HG02623 (cell line): Measurements from ENCODE around the gene SLITRK4.

Experiments
- ATAC-seq: cut with Tn5 transposase; IDR thresholded peaks from one replicate; pipeline ENCODE4 v1.9.1; 2021; ENCODE audit warnings: moderate library complexity; ENCODE audit not compliant: unreplicated experiment

The SLITRK4 gene, protein sequence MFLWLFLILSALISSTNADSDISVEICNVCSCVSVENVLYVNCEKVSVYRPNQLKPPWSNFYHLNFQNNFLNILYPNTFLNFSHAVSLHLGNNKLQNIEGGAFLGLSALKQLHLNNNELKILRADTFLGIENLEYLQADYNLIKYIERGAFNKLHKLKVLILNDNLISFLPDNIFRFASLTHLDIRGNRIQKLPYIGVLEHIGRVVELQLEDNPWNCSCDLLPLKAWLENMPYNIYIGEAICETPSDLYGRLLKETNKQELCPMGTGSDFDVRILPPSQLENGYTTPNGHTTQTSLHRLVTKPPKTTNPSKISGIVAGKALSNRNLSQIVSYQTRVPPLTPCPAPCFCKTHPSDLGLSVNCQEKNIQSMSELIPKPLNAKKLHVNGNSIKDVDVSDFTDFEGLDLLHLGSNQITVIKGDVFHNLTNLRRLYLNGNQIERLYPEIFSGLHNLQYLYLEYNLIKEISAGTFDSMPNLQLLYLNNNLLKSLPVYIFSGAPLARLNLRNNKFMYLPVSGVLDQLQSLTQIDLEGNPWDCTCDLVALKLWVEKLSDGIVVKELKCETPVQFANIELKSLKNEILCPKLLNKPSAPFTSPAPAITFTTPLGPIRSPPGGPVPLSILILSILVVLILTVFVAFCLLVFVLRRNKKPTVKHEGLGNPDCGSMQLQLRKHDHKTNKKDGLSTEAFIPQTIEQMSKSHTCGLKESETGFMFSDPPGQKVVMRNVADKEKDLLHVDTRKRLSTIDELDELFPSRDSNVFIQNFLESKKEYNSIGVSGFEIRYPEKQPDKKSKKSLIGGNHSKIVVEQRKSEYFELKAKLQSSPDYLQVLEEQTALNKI

DNA sequence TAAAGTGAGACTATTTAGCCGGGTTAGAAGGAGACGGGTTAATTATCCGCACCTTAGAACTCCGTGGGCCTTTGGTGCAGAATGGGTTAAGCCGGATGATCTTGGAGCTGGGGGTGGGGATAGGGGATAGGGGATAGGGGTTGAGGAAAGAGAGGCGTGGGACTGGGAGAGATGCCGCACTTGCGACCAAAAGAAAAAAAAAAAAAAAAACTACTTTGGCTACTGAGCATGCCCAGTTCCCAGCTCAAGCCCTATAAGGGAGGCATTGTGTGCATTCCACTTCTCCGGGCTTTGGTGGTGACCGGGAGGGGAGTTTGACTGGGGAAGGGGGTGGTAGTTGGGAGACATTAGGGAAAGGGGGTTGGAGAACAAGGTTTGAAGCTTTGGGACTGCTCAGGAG lies at the start of gene SLITRK4:
Gene SLITRK4 (minus strand): TSS at position 187 of the 400 bp plus-strand sequence. CDS start 4,993 bp downstream, outside the sequence.
- ATAC-seq = no peak

DNA sequence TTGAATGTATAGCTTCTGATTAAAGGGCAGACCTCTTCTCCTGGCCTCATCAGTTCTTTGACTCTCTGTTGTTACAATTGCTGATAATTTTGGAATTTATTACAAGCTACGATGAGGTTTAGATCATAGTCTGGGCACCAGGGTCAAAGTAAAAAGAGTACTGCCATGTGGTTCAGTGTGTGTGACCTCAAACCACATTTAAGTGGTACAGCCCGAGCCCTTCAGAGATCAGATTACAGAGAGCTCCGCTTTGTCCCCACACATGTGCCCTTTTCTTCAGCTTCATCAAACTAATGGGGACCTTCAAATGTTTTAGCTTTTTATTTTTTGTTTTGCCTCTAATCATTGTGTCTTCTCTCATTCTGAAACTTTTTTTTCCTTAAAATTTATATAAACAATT lies 47.6 kb upstream of the SLITRK4 start:
- no peak for ATAC-seq

DNA sequence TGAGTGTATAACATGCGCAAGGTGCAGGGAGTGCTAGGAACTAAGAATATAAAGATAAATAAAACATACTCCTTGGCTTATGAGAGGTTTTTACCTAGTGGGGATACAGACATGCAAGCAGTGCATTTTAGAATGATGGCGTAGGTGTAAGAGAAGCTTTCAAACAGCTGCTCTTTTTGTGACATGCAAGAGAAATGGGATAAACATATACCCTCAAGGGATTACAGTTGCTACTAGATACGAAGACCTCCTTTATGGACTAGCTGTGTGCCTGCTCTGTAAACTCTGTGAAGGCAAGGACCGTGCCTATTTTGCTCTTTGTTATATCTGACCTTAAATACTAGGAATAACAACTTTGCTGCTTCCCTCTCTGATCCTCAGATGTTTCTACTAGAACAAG lies 39.0 kb upstream of the SLITRK4 start:
- no peak for ATAC-seq

DNA sequence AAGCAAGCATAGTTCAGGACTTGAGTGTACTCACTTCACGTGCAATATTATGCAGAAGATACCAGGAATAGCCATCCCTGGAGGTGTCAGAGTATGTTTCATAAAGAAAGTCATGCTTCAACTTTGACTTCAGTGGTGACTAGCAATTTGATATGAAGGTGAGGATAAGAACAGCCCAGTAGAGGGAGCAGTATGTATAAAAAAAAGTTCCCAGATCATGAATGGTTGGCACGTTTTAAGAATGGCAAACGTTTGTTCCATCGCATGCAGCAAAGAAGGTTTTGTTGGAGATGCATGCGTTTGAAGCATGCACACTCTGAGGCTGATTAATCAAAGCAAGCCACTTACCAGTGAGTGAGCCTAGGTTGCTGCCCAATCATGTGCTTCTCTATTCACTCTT lies 33.5 kb upstream of the SLITRK4 start:
- no peak for ATAC-seq

DNA sequence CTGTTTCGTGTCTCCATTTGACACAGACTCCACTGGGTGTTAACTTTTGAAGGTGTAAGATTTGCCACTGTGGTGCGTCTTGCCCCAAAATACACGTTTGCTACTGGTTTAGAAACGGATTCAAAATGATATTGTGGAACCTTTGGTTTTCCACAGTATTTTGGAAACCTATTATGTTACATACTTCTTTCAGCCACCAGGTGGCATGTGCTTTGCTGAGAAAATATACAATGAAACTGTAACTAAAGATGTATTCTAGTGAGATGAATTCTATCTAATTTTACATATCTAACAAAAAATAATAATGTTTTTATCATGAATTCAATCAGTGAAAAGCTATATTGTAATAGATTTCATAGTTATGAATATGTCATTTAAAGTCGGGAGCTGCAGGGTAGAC lies 28.4 kb upstream of the SLITRK4 start:
- ATAC-seq = no peak

DNA sequence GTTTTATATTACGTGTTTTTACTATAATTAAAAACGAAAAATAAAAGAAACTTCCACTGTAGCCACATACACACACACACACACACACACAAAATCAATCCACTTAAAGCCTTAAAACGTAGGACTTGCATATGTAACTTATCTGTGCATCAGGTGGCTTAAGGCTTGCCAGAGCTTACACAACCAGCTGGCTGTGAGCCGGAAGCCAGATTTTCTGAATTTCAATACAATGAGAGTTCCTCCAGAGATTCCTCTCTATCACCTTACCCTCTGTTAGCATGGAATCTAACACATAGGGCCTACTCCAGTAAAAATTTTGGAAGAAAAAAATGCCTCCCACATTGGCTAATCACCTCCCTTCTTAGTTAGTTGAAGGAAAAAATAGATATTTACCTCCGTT lies 27.9 kb upstream of the SLITRK4 start:
- ATAC-seq = no peak

DNA sequence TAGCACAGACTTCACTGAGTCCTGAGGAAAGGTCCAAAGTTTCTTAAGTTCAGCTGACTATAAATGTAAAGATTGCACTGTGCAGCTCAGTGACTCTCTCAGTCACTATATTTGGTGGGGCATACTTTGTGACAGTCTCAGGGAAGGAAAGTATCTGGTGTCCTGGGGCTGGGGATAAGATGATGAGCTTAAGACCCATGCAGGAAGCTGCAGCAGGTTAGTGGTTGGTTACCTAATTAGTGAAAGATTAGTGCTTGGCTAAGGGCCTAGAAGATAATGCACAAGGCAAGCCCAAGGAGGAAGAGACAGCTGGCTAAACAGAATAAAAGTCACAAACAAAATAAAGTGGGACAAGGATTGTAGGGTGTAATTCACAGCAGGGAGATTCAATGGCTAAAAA lies 25.4 kb upstream of the SLITRK4 start:
- no peak for ATAC-seq

DNA sequence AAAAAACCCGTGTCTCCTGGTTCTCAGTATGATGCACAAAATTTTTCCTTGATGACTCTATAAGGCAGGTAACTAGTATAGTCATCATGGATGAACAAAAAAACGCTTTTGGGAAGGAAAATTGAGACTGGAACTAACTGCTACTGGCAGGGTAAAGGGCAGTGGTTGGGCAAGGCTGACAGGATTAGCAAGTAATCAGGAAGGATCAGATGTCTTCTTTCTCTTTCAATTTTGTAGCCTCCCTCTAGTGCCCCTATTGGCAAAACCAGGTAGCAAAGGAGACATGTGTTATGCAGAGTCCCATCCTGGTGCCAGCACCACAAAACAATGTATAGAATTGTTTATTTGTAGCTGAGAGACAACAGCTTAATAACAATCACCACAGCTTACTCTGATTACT lies 12.8 kb upstream of the SLITRK4 start:
- ATAC-seq = no peak

DNA sequence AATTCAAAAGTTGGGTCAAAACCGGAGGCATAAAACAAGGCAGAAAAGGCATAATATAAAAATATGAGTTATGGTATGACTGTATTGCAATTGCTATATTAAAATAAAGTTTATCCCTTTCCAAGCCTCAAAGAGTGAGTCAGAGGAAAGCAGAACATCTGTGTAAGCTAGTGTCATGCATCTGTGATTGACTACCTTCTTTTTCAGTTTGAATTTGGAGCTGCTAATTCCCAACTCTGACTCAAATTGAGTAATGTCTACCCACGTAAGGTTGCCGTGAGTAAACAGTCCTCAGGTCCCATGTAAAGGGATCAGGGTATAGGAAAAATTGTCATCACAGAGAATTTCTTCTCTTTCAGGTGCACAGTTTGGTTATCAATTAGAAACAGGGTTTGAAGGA lies 6.5 kb upstream of the SLITRK4 start:
- no peak for ATAC-seq

DNA sequence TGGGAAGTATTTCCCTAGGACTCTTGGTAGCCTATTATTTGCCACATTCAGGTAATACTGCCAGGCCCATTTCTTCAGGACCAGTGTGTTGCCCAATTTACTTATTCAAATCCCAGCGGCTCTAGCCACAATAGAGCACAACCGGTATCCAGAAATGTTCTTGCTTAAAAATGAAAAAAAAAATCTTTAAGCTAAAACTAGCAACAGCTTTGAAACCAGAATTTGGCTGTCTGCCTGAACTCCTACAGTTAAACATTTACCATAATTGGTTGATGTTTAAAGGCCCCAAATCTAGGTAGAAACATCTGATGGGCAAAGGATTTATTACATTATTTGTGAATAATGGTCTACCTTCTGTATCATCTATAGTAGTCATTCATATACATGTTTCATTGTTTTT lies 930 bp upstream of the SLITRK4 start:
- ATAC-seq = no peak

DNA sequence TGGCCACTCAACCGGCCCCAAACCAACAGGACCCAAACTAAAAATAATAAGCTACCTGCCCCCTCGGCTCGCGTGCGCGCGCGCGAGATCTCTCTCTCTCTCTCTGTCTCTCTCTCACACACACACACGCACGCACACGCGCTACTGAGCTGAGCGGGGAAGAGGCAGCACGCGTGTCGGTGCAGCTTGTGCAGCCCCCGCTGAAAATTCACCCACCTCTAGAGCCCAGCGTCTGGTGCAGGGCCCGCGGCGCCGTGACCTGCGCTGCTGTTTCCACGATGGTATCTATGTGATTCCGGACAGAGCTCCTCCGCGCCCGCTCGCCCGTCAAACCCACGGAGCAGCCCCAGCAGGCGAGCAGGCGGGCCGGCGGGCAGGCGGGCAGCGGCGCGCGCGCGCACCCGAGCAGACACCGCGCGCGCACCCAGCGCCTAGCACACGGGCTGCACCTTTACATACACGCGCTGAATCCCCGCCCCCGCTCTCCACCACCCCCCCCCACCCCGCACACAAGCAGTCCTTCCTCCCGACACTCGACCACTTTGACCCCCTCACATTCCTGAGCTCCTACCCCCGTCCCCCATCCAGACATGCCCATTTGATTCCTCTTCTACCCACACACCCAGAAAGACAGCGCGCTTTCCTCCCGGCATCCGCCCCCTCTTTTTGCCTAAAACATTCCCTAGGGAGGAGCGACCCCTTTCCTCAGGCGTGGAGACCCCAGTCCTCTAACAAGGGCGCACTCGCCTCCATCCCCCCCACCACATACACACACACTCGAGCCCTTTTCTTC lies 1.0 kb downstream of the SLITRK4 start:
- no peak for ATAC-seq

DNA sequence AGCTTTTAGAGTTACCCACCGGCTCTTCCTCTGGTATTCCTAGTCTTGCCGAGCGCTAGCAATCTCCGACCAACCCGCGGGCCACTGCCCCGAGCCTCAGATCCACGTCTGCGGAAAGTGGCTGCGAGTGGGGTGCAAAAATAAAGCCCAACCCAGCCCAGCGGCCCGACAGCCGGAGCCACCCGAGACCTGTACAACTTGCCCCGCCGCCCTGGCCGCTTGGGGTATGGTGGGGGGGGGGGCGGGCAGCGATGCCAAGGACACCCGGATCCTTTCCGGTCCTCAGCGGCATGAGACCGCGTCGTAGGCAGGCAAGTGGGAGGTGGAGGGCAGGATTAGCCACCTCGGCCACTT lies 1.6 kb downstream of the SLITRK4 start:
- no peak for ATAC-seq

DNA sequence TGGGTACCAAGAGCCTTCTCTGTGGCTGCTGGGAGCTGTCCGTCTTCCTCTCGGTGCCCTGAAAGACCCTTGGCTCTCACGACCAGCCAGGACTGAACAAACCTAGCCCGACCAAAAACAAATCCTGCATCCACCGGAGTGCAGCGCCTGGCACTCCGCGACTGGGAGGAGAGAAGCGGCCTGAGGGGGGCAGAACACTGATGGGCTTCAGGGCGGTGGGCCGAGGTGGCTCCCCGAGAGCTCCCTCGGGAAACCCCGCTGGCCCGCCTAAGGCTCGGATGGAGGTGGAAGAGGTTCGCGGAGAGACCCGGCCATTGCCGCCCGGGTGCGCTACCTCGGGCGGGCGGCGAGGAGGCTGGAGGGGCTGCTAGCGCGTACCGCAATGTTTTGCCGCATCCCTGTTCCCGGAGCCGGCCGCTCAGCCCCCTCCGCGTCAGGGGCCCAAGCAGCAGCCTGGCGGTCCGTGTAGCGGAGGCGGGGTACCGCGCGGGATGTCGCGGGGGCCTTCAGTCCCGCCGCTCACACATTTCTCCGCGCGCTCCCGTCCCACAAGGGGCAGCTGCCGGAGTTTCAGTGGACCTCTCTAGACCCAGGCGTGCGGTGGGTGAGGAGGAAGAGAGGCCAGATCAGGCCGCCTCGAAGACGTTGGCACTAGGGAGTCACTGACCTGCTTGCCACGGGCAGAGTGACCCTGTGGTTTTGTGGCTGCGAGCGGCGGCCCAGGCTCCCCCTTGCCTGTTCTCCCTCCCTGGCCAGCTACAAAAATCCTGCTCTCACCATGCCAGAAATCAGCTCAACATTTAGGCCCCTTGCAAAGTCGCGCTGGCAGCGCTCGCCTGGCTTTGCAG lies 2.2 kb downstream of the SLITRK4 start:
- ATAC-seq = no peak

DNA sequence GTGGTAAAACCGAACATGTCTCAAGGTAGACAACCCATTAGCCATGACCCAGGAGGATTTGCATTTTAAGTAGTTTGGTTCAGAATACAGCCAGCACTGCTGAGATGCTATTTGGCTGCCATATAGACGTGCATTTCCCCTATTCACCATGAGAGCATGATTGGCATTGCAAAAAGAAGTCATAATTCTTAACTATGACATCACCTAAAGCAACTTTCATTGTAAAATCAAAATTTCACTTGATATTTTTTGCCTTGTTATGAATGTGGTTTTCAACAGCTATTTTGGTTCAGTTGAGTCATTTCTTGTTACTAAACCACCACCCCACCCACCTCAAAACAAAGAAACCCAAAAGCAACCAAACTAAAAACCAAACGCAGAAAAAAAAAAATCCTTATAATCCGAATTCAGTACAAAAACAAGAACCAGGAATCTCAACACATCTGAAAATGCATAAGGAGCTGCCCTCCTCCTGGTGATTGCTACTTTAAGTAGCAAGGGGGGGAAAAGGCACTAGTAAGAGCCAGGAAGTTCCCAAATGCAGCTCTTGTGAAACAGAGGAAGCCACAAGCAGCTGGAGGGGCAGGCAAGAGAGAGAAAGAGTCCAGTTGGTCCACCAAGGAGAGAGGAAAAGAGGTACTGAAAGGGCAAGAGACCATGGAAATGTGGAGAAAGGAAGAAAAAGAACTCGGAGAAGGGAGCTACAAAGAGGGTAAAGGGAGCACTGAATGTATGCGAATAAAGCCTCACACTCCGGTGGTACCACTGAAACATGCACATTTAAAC lies 3.1 kb downstream of the SLITRK4 start:
- no peak for ATAC-seq

DNA sequence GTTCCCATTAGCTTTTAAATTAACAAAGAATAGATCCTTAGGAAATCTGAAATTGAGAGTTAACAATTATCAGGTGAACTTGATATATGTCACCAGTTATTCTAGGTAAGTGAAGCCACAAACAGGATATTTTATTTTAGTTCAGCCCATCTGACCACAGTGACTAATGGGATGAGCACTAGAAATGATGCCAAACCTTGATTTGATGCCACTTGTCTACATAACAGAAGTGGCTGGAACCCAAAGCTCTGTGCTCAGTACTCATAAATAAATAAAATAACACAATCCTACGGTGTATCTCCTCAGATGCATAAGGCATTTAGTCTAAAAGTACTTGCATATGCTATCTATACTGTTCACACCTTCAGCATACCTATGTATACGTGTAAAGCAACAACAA lies 12.2 kb downstream of the SLITRK4 start:
- ATAC-seq = no peak

DNA sequence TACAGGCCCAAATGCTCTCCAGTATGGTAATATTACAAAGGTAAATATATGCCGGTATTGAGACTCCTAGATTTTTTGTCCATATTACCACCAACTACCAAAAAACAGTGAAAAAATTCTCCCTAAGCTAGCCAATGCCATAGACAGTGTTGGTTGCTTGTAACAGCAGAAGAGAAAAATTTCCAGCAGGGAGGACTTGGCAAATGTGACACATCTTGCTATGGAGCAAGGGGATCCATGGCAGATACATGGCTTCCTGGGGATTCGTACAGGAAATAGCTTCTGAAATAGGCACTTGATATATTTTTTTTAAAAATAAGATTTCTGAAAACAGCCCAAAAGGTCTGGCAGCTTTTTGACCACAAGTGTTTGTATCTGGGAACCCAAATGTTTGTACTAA lies 14.6 kb downstream of the SLITRK4 start:
- ATAC-seq = no peak

DNA sequence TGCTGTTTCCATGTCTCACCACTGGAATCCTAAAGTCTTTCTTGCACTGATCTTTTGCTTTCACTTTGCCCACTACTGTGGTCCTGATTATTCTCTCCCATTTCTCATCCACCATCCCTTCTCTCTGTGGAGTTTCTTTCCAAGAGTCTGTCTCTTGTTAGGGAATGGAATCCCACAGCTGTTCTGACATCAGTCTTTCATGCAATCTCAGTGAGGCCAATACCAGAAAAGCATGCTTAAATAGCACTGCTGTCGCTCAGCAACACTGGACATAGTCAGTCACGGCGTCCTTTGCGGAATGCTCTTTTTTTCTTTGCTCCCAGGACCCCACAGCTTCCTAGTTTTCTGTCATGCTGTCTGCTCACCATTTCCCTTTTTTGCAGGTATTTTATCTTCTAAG lies 20.1 kb downstream of the SLITRK4 start:
- ATAC-seq = no peak

DNA sequence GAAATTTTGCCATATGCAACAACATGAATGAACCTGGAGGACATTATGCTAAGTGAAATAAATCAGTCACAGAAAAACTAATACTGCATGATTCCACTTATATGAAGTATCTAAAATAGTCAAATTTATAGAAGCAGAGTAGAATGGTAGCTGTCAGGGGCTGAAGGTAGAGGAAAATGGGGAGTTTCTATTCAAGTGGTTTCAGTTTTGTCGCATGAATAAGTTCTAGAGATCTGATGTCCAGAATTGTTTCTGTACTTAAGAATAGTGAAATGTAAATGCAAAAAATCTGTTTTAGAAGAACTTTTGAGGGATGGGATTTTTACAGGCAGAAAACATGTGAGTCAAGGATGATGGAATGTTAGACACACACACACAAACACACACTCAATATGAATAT lies 34.1 kb downstream of the SLITRK4 start:
- ATAC-seq = no peak

DNA sequence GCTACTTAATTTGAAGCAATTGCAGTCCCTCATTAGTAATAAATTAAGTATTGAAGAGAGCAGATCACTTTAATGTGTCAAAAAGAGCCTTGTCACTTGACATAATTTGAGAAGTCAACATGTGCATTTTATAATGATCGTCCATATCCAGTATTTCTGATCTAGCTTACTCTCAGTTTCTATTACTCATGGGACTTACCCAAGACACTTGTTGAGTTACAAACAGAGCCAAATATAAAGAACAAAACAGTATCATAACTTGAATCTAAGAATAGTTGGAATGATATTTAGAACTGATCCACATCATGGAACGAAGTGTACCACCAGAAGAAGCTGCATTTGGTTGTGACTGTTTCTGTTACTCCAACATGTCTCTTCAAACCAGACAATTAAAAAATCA lies 54.7 kb downstream of the SLITRK4 start:
- no peak for ATAC-seq

DNA sequence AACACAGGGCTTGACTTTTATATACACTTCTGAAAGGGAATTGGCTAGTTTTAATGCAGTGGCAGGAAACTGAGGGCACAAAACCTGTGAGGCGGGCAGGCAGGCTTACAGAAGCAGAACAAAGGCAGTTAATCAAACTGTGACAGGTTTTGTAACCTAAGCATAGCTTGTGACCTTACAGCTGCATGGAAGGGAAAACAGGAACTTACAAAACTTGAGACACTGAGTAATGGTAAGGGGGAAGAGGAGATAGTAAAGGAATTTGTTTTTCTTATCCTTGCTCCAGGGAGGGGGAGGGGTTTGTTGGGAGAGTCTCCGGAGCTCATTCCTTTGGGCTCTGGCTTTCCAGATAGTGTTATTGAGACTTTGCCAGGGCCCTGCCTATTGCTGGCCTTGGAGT lies 55.6 kb downstream of the SLITRK4 start:
- no peak for ATAC-seq
